ENCODE data around the gene ADIG. TPM values are rescaled to one million over a fixed set of nuclear protein-coding genes. Genes with fewer than 3 reads are reported as not detected.

ADIG gene
- total and polyA plus RNA-seq, 2 donors: not detected

Other genes with a start within 250 kb of the ADIG start
- gene LBP, start 234.7 kb upstream of the ADIG start, total RNA-seq: not detected
- 1.8 TPM for gene LBP, start 234.7 kb upstream of the ADIG start, polyA plus RNA-seq
- gene SNHG17, start 145.9 kb upstream of the ADIG start, total RNA-seq: 4.6 TPM
- 30.2 TPM for gene SNHG17, start 145.9 kb upstream of the ADIG start, polyA plus RNA-seq
- gene RALGAPB, start 108.4 kb upstream of the ADIG start, total RNA-seq: 52.5 TPM
- 15.0 TPM for gene RALGAPB, start 108.4 kb upstream of the ADIG start, polyA plus RNA-seq
- gene ARHGAP40, start 20.6 kb downstream of the ADIG start, total RNA-seq: 1.9 TPM
- gene ARHGAP40, start 20.6 kb downstream of the ADIG start, polyA plus RNA-seq: 0.92 TPM
- gene SLC32A1, start 143.3 kb downstream of the ADIG start, total RNA-seq: not detected
- not detected for gene SLC32A1, start 143.3 kb downstream of the ADIG start, polyA plus RNA-seq
- gene ACTR5, start 167.3 kb downstream of the ADIG start, total RNA-seq: 6.2 TPM
- 7.0 TPM for gene ACTR5, start 167.3 kb downstream of the ADIG start, polyA plus RNA-seq
- gene PPP1R16B, start 224.5 kb downstream of the ADIG start, total RNA-seq: 5.6 TPM
- 8.0 TPM for gene PPP1R16B, start 224.5 kb downstream of the ADIG start, polyA plus RNA-seq